Mucosa of gallbladder (tissue), 1 donor: ENCODE measurements around the gene STMND1. TPM values are rescaled to one million over a fixed set of nuclear protein-coding genes. Genes with fewer than 3 reads are reported as not detected.
"Not testable (repeated sequence)": the region's sequence is repeated elsewhere in the genome, so short reads cannot be mapped to it uniquely, and the experiment has no call there.

Experiments
- DNase-seq: peaks from one replicate; pipeline ENCODE4 v3.0.0-alpha.2; 2020; ENCODE audit warnings: low spot score
- total RNA-seq: library from RNA; stranded (reverse); gene quantifications from one replicate; pipeline ENCODE4 v1.2.1, GENCODE V29; 2021
- donor health status: DM: no; HTN: no; CAD: no.

The STMND1 gene
- total RNA-seq = 2.2 TPM

DNA sequence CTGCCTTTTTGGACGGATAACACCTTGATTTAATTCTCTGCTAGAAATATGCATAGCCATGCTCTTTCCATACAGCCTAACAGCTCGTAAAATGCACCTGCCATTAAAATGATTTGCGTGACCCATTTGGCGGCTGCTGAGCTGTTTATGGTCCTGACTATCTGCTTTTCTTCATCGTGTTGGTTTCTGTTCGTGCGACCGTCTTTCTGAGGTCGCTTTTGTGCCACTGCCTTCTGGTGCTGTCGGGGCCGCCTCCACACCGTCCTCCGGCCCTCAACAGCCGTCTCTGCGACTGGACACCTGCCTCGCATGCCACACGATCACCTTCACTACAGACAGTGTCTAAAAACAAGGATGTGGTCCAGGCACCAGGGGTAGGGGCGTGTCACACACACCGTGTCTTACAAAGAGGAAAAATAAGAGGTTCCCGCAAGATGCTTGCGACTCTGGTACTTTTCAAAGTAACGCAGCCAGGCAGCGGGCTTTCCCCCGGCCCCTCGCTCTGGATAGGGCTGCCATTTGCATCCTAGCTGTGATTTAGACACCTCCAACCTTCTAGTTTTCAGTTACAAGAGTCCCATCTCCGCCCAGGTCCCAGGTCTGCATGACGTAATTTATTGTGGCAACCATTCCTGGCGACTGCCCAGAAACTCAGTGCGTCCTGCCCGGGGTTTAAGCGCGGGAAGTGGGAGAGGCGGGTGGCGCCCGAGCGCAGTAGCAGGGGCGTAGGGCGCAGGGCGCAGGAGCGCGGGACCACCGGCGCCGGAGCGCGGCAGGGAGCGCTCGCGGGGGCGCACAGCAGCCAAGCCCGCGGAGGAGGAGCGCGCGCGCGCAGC, at the start of gene STMND1:
TSS of gene STMND1 (plus strand) at position 629 of the 836 bp plus-strand sequence. CDS start 208 bp downstream, outside the sequence.
- peak; percentile 70 for DNase-seq

GRCh38 chr6:17054647-17055046, 47.2 kb upstream of the STMND1 start:
- no peak for DNase-seq

GRCh38 chr6:17057322-17057721, 44.5 kb upstream of the STMND1 start:
- no peak for DNase-seq

DNA sequence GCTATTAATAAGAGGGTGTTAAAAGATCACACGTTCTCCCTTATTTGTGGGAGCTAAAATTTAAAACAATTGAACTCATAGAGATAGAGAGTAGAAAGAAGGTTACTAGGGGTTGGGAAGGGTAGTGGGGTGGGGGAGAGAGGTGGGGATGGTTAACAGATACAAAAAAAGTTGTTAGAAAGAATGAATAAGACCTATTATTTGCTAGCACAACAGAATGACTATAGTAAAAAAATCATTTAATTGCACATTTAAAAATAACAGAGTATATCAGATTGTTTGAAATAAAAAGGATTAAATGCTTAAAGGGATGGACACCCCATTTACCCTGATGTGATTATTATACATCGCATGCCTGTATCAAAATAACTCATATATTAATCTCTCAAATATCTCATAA, 43.3 kb upstream of the STMND1 start:
- no peak for DNase-seq

- no peak for DNase-seq
Measured at GRCh38 chr6:17059022-17059421, 42.8 kb upstream of the STMND1 start.

DNA sequence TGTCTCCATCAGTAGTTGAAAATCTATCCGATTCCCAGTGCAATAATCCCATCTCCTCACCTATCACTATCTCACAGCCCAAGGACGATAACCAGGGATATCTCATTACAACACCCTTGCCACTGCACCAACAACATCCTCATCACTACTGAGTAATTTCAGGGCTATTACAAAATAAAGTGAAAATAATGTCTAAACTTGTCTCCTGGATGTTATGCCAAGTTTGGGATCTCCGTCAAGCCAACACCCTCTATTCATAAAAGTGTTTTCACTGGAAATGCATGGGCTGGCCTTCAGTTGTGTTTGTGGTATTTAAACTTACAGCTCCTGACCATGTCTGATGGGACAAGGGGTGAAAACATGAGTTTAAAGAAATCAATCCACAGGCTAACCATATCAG, 42.0 kb upstream of the STMND1 start:
- DNase-seq = no peak

DNA sequence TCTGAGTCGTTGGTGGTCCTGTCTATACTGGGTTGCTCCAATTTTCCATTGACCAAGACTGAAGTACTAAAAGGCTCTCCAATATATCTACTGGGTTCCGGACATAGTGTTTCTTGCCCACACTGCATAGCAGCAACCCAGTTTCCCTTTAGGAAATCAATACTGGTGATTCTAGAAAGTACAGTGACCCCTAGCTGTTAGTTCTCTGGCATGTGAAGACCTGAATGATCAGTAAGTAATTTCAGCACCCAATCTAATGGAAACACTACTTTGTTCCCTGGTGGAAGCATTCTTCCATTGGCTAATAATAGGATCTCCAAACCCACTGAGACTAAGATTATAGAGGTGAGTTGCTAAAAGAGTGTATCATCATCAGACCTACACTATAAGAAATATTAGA, 40.8 kb upstream of the STMND1 start:
- DNase-seq = no peak

DNA sequence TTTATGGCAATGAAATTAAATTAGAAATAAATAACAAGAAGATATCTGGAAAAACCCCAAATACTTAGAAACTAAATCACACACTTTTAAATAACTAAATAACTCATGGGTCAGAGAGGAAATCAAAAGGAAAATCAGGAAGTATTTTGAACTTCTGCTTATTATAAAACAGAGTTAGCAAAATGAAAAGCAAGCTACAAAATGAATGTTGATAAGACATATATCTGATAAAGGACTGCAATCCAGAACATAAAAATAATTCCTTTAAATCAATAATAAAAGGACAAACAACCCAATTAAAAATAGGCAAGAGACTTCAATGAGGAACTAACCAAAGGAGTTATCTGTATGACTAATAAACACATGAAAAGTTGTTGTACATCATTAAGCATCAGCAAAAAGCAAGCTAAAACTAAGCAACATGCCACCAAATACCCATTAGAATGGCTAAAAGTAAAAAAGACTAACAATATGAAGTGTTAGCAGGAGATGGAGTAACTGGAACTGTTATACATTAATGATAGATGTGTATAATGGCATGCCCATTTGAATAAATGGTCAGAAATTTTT, 38.9 kb upstream of the STMND1 start:
- no peak for DNase-seq

DNA sequence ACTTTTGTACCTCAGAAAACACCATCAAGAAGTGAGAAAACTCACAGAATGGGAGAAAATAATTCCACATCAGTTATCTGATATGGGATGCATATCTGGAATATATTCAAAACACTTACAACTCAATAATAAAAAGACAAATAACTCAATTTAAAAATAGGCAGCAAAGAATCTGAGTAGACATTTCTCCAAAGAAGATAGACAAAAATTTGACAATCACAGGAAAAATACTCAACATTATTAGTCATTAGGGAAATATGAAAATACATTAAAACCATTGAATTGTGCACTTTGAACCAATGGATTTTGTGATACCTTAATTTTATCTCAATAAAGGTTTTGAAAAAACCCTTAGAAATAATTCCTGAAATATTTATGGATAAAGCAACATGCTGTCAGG, 36.9 kb upstream of the STMND1 start:
- no peak for DNase-seq

GRCh38 chr6:17066610-17067009, 35.2 kb upstream of the STMND1 start:
- no peak for DNase-seq

DNA sequence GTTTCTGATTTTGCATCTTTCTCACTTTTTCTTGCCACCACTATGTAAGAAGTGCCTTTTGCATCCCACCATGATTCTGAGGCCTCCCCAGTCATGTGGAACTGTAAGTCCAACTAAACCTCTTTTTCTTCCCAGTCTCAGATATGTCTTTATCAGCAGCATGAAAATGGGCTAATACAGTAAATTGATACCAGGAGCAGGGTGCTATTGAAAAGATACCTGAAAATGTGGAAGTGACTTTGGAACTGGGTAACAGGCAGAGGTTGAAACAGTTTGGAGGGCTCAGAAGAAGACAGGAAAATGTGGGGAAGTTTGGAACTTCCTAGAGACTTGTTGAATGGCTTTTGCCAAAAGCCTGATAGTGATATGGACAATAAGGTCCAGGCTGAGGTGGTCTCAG, 32.9 kb upstream of the STMND1 start:
- not testable (repeated sequence) for DNase-seq

DNA sequence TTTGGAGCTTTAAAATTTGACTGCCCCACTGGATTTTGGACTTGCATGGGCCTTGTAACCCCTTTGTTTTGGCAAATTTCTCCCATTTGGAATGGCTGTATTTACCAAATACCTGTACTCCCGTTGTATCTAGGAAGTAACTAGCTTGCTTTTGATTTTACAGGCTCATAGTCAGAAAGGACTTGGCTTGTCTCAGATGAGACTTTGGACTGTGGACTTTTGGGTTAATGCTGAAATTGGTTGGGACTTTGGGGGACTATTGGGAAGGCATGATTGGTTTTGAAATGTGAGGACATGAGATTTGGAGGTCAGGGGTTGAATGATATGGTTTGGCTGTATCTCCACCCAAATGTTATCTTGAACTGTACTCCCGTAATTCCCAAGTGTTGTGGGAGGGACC, 31.4 kb upstream of the STMND1 start:
- DNase-seq = not testable (repeated sequence)

DNA sequence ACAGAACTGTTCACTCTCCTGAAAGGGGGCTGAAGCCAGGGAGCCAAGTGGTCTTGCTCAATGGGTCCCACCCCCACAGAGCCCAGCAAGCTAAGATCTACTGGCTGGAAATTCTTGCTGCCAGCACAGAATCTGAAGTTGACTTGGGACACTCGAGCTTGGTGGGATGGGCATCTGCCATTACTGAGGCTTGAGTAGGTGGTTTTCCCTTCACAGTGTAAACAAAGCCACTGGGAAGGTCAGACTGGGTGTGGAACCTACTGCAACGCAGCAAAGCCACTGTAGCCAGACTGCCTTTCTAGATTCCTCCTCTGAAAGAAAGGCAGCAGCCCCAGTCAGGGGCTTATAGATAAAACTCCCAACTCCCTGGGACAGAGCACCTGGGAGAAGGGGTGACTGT, 28.3 kb upstream of the STMND1 start:
- not testable (repeated sequence) for DNase-seq

- no peak for DNase-seq
Measured at GRCh38 chr6:17081273-17081672, 20.6 kb upstream of the STMND1 start.

DNA sequence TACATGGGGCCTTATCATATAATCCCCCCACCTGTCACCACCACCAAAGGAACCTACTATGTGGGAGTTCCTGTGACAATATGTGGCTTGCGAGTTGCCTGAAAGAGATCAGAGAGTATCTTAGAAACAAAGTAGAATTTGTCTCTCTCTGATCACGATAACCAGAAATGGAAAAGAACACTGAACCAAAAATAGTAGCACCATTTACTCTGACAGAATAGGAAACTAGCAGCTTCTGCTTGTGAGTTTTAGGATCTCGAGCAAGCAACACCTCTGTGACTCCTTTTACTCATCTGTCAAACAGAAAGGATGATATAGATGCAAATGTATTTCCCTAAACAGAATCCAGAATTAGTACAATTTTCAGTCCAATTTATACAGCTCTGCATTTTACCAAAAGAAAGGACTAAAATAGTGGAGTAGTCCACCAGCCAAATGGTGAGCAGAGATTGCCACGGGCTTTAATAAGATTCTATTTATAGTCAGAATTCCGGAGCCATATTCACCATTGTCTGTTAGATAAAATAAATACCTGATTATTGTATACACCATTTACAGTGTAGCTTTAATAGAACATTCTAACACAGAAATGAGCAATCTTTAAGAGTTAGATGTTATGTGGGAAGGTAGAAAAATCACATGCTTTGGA, 19.9 kb upstream of the STMND1 start:
- DNase-seq = no peak

DNA sequence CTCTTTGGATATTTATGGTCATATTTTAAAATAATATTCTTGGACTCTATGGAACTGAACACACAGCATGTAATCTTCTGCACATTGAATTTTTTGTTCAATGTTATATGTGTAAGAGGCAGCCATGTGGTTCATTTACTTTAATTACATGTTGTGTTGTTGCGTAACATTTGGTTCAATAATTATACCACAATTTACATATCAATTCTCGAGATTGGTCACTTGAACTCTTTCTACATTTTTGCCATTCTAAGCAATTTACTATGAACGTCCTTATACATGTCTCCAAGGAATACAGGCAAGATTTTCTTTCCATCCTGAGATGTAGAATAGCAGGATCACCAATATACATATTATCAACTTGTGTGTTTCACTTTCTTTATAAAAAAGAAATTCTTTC, 18.5 kb upstream of the STMND1 start:
- DNase-seq = no peak

GRCh38 chr6:17086469-17086868, 15.4 kb upstream of the STMND1 start:
- peak; percentile 69 for DNase-seq

DNA sequence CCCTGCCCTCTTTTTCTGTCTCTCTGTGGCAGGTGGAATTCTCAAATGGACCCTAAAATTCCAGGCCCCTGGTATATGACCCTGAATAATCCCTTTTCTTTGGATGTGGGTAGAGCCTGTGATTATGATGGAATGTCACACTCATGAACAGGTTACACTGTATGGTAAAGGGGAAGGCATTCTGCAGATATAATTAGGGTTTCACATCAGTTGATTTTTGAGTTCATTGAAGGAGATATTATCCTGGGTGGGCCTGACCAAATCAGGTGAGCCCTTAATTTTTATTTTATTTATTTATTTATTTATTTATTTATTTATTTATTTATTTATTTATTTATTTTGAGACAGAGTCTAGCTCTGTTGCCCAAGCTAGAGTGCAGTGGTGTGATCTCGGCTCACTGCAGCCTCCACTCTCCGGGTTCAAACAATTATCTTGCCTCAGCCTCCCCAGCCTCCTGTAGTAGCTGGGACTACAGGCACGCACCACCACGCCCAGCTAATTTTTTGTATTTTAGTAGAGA, 13.7 kb upstream of the STMND1 start:
- no peak for DNase-seq

DNA sequence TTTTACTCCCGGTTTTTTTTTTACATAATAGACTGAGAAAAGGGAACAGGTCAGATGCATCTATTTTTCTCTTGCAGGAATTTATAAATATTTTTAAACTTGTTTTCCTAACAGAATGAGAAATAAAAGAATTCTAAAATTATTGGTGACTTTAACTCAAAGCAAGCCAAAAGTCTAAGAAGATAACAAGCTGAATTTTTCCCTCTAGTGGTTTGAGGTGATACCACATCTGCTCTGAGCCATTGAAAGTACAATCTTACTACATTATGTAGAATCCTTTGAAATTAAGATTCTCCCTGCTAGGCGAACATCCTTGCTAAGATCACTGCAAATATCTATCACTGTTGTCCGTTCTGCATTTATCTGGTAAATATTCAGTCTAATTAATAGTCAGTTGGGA, 10.7 kb upstream of the STMND1 start:
- DNase-seq = no peak

- DNase-seq = no peak
Measured at GRCh38 chr6:17093686-17094085, 8.2 kb upstream of the STMND1 start.

- no peak for DNase-seq
Measured at GRCh38 chr6:17096096-17096495, 5.8 kb upstream of the STMND1 start.

DNA sequence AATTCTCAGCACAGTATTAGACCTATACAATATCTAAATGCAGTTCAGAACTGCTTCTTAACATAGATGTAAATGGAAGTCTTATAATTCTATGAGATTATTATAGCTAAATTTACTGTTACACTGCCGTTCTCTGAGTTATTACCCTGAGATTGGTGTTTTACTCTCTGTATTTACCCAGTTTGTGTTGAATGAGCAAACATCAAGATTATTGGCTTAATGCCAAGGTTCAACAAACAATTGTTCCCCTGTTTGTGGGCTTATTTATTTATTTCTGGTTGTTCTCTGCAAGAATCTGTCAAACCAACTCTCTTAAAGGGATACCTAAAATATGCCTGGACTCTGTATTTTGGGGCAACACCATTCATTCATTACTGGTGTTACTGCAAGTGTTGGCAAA, 5.2 kb upstream of the STMND1 start:
- no peak for DNase-seq

DNA sequence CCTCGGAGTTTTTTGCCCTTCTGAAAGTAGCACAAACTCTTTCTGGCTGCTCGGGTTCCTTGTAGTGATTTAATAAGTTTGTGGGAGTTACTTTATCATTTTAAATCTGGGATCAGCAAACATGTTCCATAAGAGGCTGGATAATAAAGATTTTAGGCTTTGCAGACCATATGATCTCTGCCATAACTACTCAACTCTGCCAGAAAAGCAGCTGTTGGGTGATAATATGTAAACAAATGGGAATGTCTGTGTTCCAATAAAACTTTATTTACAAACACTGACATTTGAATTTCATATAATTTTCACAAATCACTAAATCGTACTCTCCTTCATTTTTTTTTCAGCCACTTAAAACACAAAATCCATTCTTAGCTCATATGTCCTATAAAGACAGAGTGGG, 3.9 kb upstream of the STMND1 start:
- no peak for DNase-seq
